Astrocyte (in vitro differentiated cells and primary cell): Measurements from ENCODE around the gene HIGD2B. TPM values are rescaled to one million over a fixed set of nuclear protein-coding genes. Genes with fewer than 3 reads are reported as not detected.
A peak's percentile ranks its signal among the peaks of the same experiment; 100 is the strongest.

Experiments
- DNase-seq: peaks from one replicate; pipeline ENCODE4 v3.0.0-alpha.2; 2010; ENCODE audit warnings: low read depth
- FAIRE-seq: peaks from 2 replicates; lab custom pipeline; 2011; peaks lifted over from hg19 to GRCh38; lab: Jason Lieb, UNC
- H2AFZ ChIP-seq: 2 replicates; pipeline ENCODE4 v1.6.0; 2012; ENCODE audit warnings: low read depth, low read length, inconsistent platforms
- H3K27ac ChIP-seq: 2 replicates; pipeline ENCODE4 v1.5.1; 2011; ENCODE audit warnings: low read depth, low read length, inconsistent platforms
- H3K27me3 ChIP-seq: 2 replicates; pipeline ENCODE4 v1.6.0; 2011; ENCODE audit warnings: low read length, inconsistent platforms; ENCODE audit not compliant: insufficient read depth
- H3K36me3 ChIP-seq: 2 replicates; pipeline ENCODE4 v1.5.1; 2011; ENCODE audit warnings: low read length, inconsistent platforms; ENCODE audit not compliant: insufficient read depth
- H3K4me1 ChIP-seq: 2 replicates; pipeline ENCODE4 v1.5.1; 2011; ENCODE audit warnings: low read length, inconsistent platforms; ENCODE audit not compliant: insufficient read depth
- H3K4me2 ChIP-seq: 2 replicates; pipeline ENCODE4 v1.6.0; 2012; ENCODE audit warnings: low read length, inconsistent platforms
- H3K4me3 ChIP-seq: 2 replicates; pipeline ENCODE4 v1.5.1; 2011; ENCODE audit warnings: low read depth, mild to moderate bottlenecking, low read length, inconsistent platforms; ENCODE audit not compliant: insufficient read depth
- H3K79me2 ChIP-seq: 2 replicates; pipeline ENCODE4 v1.6.0; 2012; ENCODE audit warnings: mild to moderate bottlenecking, low read length, inconsistent platforms; ENCODE audit not compliant: insufficient read depth
- H3K9ac ChIP-seq: 2 replicates; pipeline ENCODE4 v1.6.0; 2012; ENCODE audit warnings: mild to moderate bottlenecking, low read length, inconsistent platforms
- H3K9me3 ChIP-seq: 2 replicates; pipeline ENCODE4 v1.5.1; 2012; ENCODE audit warnings: low read depth, mild to moderate bottlenecking, low read length, inconsistent platforms; ENCODE audit not compliant: insufficient read depth
- H4K20me1 ChIP-seq: 2 replicates; pipeline ENCODE4 v1.6.0; 2012; ENCODE audit warnings: low read length, inconsistent platforms; ENCODE audit not compliant: insufficient read depth
- H3K27ac Mint-ChIP-seq: one replicate; pipeline ENCODE4 v1.8.0; 2021; ENCODE audit warnings: mild to moderate bottlenecking, mixed read lengths; ENCODE audit not compliant: unreplicated experiment
- H3K27me3 Mint-ChIP-seq: one replicate; pipeline ENCODE4 v1.8.0; 2021; ENCODE audit warnings: low read depth, mixed read lengths; ENCODE audit not compliant: unreplicated experiment
- H3K36me3 Mint-ChIP-seq: one replicate; pipeline ENCODE4 v1.8.0; 2021; ENCODE audit warnings: low read depth, mixed read lengths; ENCODE audit not compliant: unreplicated experiment
- H3K4me1 Mint-ChIP-seq: one replicate; pipeline ENCODE4 v1.8.0; 2021; ENCODE audit warnings: low read depth, mixed read lengths; ENCODE audit not compliant: unreplicated experiment
- H3K4me3 Mint-ChIP-seq: one replicate; pipeline ENCODE4 v1.8.0; 2021; ENCODE audit warnings: mild to moderate bottlenecking, moderate library complexity, mixed read lengths; ENCODE audit not compliant: unreplicated experiment
- H3K9me3 Mint-ChIP-seq: one replicate; pipeline ENCODE4 v1.8.0; 2021; ENCODE audit warnings: mild to moderate bottlenecking, mixed read lengths; ENCODE audit not compliant: unreplicated experiment
- EZH2 ChIP-seq: IDR thresholded peaks from 2 replicates; pipeline ENCODE4 v1.6.1; 2012; ENCODE audit warnings: mild to moderate bottlenecking, low read length, inconsistent platforms; ENCODE audit not compliant: insufficient read depth
- total RNA-seq: library from RNA; stranded (reverse); gene quantifications from 2 replicates; pipeline ENCODE4 v1.2.1, GENCODE V29; 2021
- TF ChIP-seq, protein P1 (sequence below): IDR thresholded peaks from 2 replicates; pipeline ENCODE4 v1.5.1; 2011; ENCODE audit warnings: low read depth, mild to moderate bottlenecking, inconsistent platforms, low read length, moderate library complexity; ENCODE audit not compliant: insufficient read depth

Gene HIGD2B
- total RNA-seq, 1 donor from 2014 or later, result not detected

DNA sequence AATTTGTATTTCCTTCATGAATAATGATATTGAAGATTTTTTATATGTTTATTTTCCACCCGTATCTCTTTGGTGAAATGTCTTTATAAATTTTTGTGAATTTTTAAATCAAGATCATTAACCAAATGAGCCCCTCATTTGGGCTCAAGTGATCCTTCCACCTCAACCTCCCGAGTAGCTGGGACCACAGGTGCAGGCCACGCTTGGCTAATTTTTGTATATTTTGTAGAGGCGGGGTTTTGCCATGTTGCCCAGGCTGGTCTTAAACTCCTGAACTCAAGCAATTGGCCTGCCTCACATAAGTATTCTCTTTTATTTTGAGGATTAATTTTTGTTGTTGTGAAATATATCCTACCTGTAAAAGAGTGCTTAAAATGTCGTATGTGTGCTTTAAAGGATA, 5.0 kb upstream of the HIGD2B start:
- Histone ChIP-seq H3K4me3 (no peak overlapping the region), H3K79me2 (peaks cover 12% of the 10 kb centered on the region), H3K9me3 (no peaks in the 10 kb centered on the region), H3K27me3 (no peaks in the 10 kb centered on the region), H4K20me1 (no peaks in the 10 kb centered on the region), H3K4me1 (no peaks in the 10 kb centered on the region), H2AFZ (no peak overlapping the region), H3K9ac (no peak overlapping the region), H3K4me2 (no peak overlapping the region), H3K27ac (no peak overlapping the region), H3K36me3 (no peaks in the 10 kb centered on the region)
- FAIRE-seq, result no peak
- H3K9me3 Mint-ChIP-seq, result no peaks in the 10 kb centered on the region
- TF ChIP-seq EZH2, result no peak
- TF ChIP-seq, protein P1, sequence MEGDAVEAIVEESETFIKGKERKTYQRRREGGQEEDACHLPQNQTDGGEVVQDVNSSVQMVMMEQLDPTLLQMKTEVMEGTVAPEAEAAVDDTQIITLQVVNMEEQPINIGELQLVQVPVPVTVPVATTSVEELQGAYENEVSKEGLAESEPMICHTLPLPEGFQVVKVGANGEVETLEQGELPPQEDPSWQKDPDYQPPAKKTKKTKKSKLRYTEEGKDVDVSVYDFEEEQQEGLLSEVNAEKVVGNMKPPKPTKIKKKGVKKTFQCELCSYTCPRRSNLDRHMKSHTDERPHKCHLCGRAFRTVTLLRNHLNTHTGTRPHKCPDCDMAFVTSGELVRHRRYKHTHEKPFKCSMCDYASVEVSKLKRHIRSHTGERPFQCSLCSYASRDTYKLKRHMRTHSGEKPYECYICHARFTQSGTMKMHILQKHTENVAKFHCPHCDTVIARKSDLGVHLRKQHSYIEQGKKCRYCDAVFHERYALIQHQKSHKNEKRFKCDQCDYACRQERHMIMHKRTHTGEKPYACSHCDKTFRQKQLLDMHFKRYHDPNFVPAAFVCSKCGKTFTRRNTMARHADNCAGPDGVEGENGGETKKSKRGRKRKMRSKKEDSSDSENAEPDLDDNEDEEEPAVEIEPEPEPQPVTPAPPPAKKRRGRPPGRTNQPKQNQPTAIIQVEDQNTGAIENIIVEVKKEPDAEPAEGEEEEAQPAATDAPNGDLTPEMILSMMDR, result no peak
- no peaks in the 10 kb centered on the region for H3K36me3 Mint-ChIP-seq
- H3K4me1 Mint-ChIP-seq, result no peaks in the 10 kb centered on the region
- no peaks in the 10 kb centered on the region for H3K27me3 Mint-ChIP-seq
- no peak overlapping the region for H3K27ac Mint-ChIP-seq
- DNase-seq, result no peak
- H3K4me3 Mint-ChIP-seq, result no peak overlapping the region

DNA sequence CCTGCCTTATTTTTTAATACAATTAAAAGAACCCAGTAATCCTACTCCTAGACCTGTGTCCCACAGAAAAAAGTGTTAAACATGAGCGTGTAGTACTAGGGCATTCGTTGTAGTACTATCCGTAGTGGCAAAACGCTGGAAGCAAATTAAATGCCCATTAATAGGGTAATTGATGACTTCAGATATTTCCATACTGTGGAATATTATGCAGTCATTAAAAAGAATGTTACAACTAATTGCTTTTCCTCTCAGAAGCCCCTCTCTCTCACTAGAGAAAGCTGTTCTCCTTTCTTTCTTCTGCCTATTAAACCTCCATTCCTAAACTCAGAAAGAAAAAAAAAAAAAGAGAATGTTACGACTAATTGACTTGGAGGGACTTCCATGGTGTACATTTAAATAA, 2.7 kb upstream of the HIGD2B start:
- FAIRE-seq (no peak), DNase-seq (no peak)
- no peaks in the 10 kb centered on the region for H3K27me3 Mint-ChIP-seq
- no peaks in the 10 kb centered on the region for H3K9me3 Mint-ChIP-seq
- H3K4me1 Mint-ChIP-seq, result no peaks in the 10 kb centered on the region
- Histone ChIP-seq H3K27me3 (no peaks in the 10 kb centered on the region), H4K20me1 (no peaks in the 10 kb centered on the region), H2AFZ (no peak overlapping the region), H3K27ac (no peak overlapping the region), H3K4me1 (peaks cover 7% of the 10 kb centered on the region), H3K9ac (no peak overlapping the region), H3K36me3 (no peaks in the 10 kb centered on the region), H3K4me2 (no peak overlapping the region), H3K4me3 (no peak overlapping the region), H3K9me3 (no peaks in the 10 kb centered on the region), H3K79me2 (peaks cover 12% of the 10 kb centered on the region)
- no peak overlapping the region for H3K4me3 Mint-ChIP-seq
- no peak overlapping the region for H3K27ac Mint-ChIP-seq
- TF ChIP-seq, protein P1, result no peak
- no peak for TF ChIP-seq EZH2
- H3K36me3 Mint-ChIP-seq, result no peaks in the 10 kb centered on the region

DNA sequence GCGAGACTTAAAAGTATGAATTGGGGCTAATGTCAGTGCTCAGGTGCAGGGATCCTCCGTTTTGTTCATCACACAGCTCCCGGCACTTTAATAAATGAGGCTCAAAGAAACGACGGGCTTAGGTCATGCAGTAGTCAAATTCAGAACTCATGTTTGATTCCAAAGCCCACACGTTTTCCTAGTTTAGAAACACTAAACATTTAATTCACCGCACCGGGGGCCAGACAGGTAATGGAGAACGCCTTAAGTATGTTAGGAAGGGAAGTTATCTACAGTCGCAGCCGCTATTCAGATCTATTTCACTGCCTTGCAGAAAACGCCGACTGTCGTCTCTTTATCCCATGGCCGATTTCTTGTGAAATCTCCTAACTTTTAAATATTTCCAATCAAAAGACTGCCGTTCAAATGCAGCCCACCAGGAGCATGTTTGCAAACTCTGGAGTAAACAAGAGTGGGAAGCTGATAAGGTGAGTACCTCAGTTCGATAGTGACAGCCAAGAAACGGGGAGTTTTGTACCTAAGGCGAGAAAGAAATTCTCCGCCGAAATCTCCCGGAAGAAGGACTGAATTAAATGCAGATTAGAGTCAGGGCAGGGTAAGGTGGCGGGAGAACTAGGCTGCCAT, 569 bp downstream of the HIGD2B start:
- TF ChIP-seq EZH2, result no peak
- TF ChIP-seq, protein P1, result no peak
- Histone ChIP-seq H3K4me3 (peak overlapping the region; percentile 88), H4K20me1 (no peaks in the 10 kb centered on the region), H3K9me3 (no peaks in the 10 kb centered on the region), H3K27me3 (peaks cover 3% of the 10 kb centered on the region), H3K79me2 (peaks cover 12% of the 10 kb centered on the region), H3K4me1 (peaks cover 7% of the 10 kb centered on the region), H3K9ac (peak overlapping the region; percentile 86), H3K27ac (peak overlapping the region; percentile 76), H3K36me3 (no peaks in the 10 kb centered on the region), H3K4me2 (peak overlapping the region; percentile 92), H2AFZ (peak overlapping the region; percentile 93)
- Mint-ChIP-seq H3K27me3 (no peaks in the 10 kb centered on the region), H3K36me3 (no peaks in the 10 kb centered on the region), H3K4me3 (peak overlapping the region; percentile 98), H3K4me1 (no peaks in the 10 kb centered on the region), H3K9me3 (no peaks in the 10 kb centered on the region), H3K27ac (peak overlapping the region; percentile 96)
- no peak for FAIRE-seq
- DNase-seq, result no peak
